H1 (cell line): ENCODE results near the gene GLG1. TPM values are rescaled to one million over a fixed set of nuclear protein-coding genes. Genes with fewer than 3 reads are reported as not detected.

Source experiments
- CTCF ChIA-PET: fragments of 300-600 bp; sonication (Branson Sonifier 250); formaldehyde crosslinking; loops from one replicate; lab custom pipeline; 2021; ENCODE audit not compliant: partially characterized antibody; lab: Charles Lee
- POLR2A ChIA-PET: fragments of 300-600 bp; sonication (Branson Sonifier 250); formaldehyde crosslinking; loops from one replicate; lab custom pipeline; 2021; ENCODE audit warnings: inconsistent platforms; ENCODE audit not compliant: partially characterized antibody; lab: Charles Lee
- DNase-seq, 2 experiments: peaks; one replicate each; pipeline versions ENCODE4 v3.0.0 to v3.0.0-alpha.2; 2010 to 2022; ENCODE audit warnings: low spot score in 2 of 2, low read depth in 1 of 2, mixed read lengths in 1 of 2
- FAIRE-seq: peaks from 2 replicates; lab custom pipeline; 2011; peaks lifted over from hg19 to GRCh38; lab: Jason Lieb, UNC
- H2AFZ ChIP-seq: 2 replicates; pipeline ENCODE4 v1.8.1; 2012; ENCODE audit warnings: low read length, inconsistent platforms
- H2AK5ac ChIP-seq: 2 replicates; pipeline ENCODE4 v1.6.1; 2013; ENCODE audit warnings: low read depth, low read length
- H2BK120ac ChIP-seq: replicated peaks from 2 replicates; pipeline ENCODE3; 2013; ENCODE audit warnings: low read depth, low read length, inconsistent platforms
- H2BK12ac ChIP-seq: 2 replicates; pipeline ENCODE4 v1.6.1; 2013; ENCODE audit warnings: low read depth, low read length
- H2BK15ac ChIP-seq: 2 replicates; pipeline ENCODE4 v1.6.1; 2013; ENCODE audit warnings: low read length
- H2BK20ac ChIP-seq: 2 replicates; pipeline ENCODE4 v1.6.1; 2013; ENCODE audit warnings: low read length
- H2BK5ac ChIP-seq: 2 replicates; pipeline ENCODE4 v1.6.1; 2013; ENCODE audit warnings: low read depth, low read length
- H3K14ac ChIP-seq: 2 replicates; pipeline ENCODE4 v1.6.1; 2013; ENCODE audit warnings: inconsistent platforms; ENCODE audit not compliant: insufficient read length
- H3K18ac ChIP-seq: 2 replicates; pipeline ENCODE4 v1.6.1; 2013; ENCODE audit warnings: low read length; ENCODE audit errors: extremely low read depth
- H3K23ac ChIP-seq: 2 replicates; pipeline ENCODE4 v1.6.1; 2013; ENCODE audit warnings: inconsistent platforms; ENCODE audit not compliant: insufficient read length
- H3K23me2 ChIP-seq: 2 replicates; pipeline ENCODE4 v1.6.1; 2013; ENCODE audit warnings: low read depth, low read length
- H3K27ac ChIP-seq: 2 replicates; pipeline ENCODE4 v1.6.1; 2011; ENCODE audit warnings: low read depth, low read length, inconsistent platforms
- H3K27me3 ChIP-seq, 4 experiments: replicated peaks in 1 of 4; 1 replicate in 1 of 4; 2 replicates in 3 of 4; pipeline versions ENCODE4 v1.6.1 to v1.8.1; 2011 to 2013; ENCODE audit warnings: low read length in 3 of 4, mild to moderate bottlenecking in 3 of 4, inconsistent platforms in 2 of 4, mixed read lengths in 2 of 4, moderate library complexity in 1 of 4; ENCODE audit not compliant: control insufficient read depth in 3 of 4, insufficient read depth in 3 of 4; ENCODE audit errors: extremely low read depth in 1 of 4
- H3K36me3 ChIP-seq, 4 experiments: 2 replicates each; pipeline versions ENCODE4 v1.6.1 to v1.8.1; 2011 to 2013; ENCODE audit warnings: mild to moderate bottlenecking in 4 of 4, low read length in 3 of 4, moderate library complexity in 2 of 4, control low read depth in 1 of 4, inconsistent platforms in 1 of 4; ENCODE audit not compliant: insufficient read depth in 4 of 4, control insufficient read depth in 2 of 4
- H3K4ac ChIP-seq: replicated peaks from 2 replicates; pipeline ENCODE3; 2013; ENCODE audit warnings: low read length, low read depth, mixed read lengths, inconsistent platforms; ENCODE audit not compliant: insufficient read length
- H3K4me1 ChIP-seq, 4 experiments: replicated peaks in 1 of 4; 1 replicate in 1 of 4; 2 replicates in 3 of 4; pipeline versions ENCODE4 v1.6.1 to v1.8.1; 2011 to 2013; ENCODE audit warnings: low read length in 3 of 4, inconsistent platforms in 2 of 4, mixed read lengths in 1 of 4; ENCODE audit not compliant: insufficient read depth in 4 of 4, control insufficient read depth in 3 of 4
- H3K4me2 ChIP-seq, 2 experiments: 2 replicates each; pipeline versions ENCODE4 v1.6.1 to v1.8.1; 2011 to 2013; ENCODE audit warnings: low read depth in 2 of 2, low read length in 2 of 2, control low read depth in 1 of 2, inconsistent platforms in 1 of 2, mild to moderate bottlenecking in 1 of 2; ENCODE audit not compliant: insufficient read depth in 1 of 2
- H3K4me3 ChIP-seq, 4 experiments: fragments of 200-600, 300-600 bp in 1 of 4; sonication (generic), shearing (Covaris generic), sonication (Bioruptor Twin) in 1 of 4; 2 replicates each; pipeline versions ENCODE4 v1.5.1 to v1.8.1; 2011 to 2016; ENCODE audit warnings: low read length in 4 of 4, low read depth in 3 of 4, control low read depth in 2 of 4, inconsistent platforms in 2 of 4, mild to moderate bottlenecking in 2 of 4, mixed read lengths in 1 of 4, moderate library complexity in 1 of 4; ENCODE audit not compliant: insufficient read depth in 2 of 4; ENCODE audit errors: extremely low read depth in 1 of 4
- H3K56ac ChIP-seq: replicated peaks from 2 replicates; pipeline ENCODE3; 2013; ENCODE audit warnings: low read depth, mild to moderate bottlenecking, mixed read lengths, low read length, inconsistent platforms; ENCODE audit not compliant: insufficient read length
- H3K79me1 ChIP-seq: 2 replicates; pipeline ENCODE4 v1.6.1; 2013; ENCODE audit warnings: low read depth, low read length, control low read depth
- H3K79me2 ChIP-seq, 2 experiments: 2 replicates each; pipeline versions ENCODE4 v1.6.1 to v1.8.1; 2012 to 2013; ENCODE audit warnings: low read length in 2 of 2, mild to moderate bottlenecking in 2 of 2, inconsistent platforms in 1 of 2; ENCODE audit not compliant: insufficient read depth in 2 of 2, control insufficient read depth in 1 of 2
- H3K9ac ChIP-seq, 4 experiments: replicated peaks in 1 of 4; 1 replicate in 1 of 4; 2 replicates in 3 of 4; pipeline versions ENCODE4 v1.6.1 to v1.8.1; 2011 to 2013; ENCODE audit warnings: low read depth in 3 of 4, low read length in 3 of 4, control low read depth in 2 of 4, mild to moderate bottlenecking in 2 of 4, moderate library complexity in 2 of 4, inconsistent platforms in 1 of 4; ENCODE audit errors: extremely low read depth in 1 of 4
- H3K9me3 ChIP-seq, 2 experiments: 2 replicates each; pipeline versions ENCODE4 v1.6.1 to v1.8.1; 2012 to 2013; ENCODE audit warnings: mild to moderate bottlenecking in 2 of 2, moderate library complexity in 2 of 2, control low read depth in 1 of 2, inconsistent platforms in 1 of 2, low read depth in 1 of 2, low read length in 1 of 2, mixed read lengths in 1 of 2; ENCODE audit not compliant: insufficient read depth in 2 of 2
- H4K20me1 ChIP-seq, 2 experiments: replicated peaks in 1 of 2; 2 replicates each; pipeline versions ENCODE3 to v1.8.1; 2011 to 2013; ENCODE audit warnings: inconsistent platforms in 2 of 2, low read length in 2 of 2, mild to moderate bottlenecking in 1 of 2; ENCODE audit not compliant: insufficient read depth in 2 of 2, control insufficient read depth in 1 of 2
- H4K5ac ChIP-seq: 2 replicates; pipeline ENCODE4 v1.6.1; 2013; ENCODE audit warnings: low read length, low read depth, mixed read lengths, inconsistent platforms; ENCODE audit not compliant: insufficient read length
- H4K8ac ChIP-seq: 2 replicates; pipeline ENCODE4 v1.8.0; 2013; ENCODE audit warnings: mild to moderate bottlenecking, moderate library complexity, low read length, inconsistent platforms; ENCODE audit not compliant: insufficient read depth; ENCODE audit errors: extremely low read depth
- H4K91ac ChIP-seq: replicated peaks from 2 replicates; pipeline ENCODE3; 2013; ENCODE audit warnings: low read length, mixed read lengths, inconsistent platforms; ENCODE audit not compliant: insufficient read length
- ASH2L ChIP-seq: fragments of 200-600, 300-600 bp; sonication (generic); IDR thresholded peaks from one replicate; pipeline ENCODE4 v1.7.1; 2017; ENCODE audit warnings: low read length
- BCL11A ChIP-seq, 2 experiments: IDR thresholded peaks; one replicate each; pipeline ENCODE4 v1.6.1; 2011; ENCODE audit warnings: low read depth in 2 of 2, low read length in 2 of 2, mild to moderate bottlenecking in 2 of 2
- CHD2 ChIP-seq: IDR thresholded peaks from 2 replicates; pipeline ENCODE4 v1.6.1; 2012; ENCODE audit warnings: low read length, improper control_type of control experiment
- EGR1 ChIP-seq: IDR thresholded peaks from 2 replicates; pipeline ENCODE4 v1.6.1; 2011; ENCODE audit warnings: low read depth, low read length, borderline replicate concordance
- FOSL1 ChIP-seq: IDR thresholded peaks from 2 replicates; pipeline ENCODE4 v1.6.1; 2011; ENCODE audit warnings: mild to moderate bottlenecking, low read depth, low read length, moderate library complexity; ENCODE audit not compliant: insufficient read depth
- POLR2A ChIP-seq, 2 experiments: IDR thresholded peaks; 1 replicate in 1 of 2; 2 replicates in 1 of 2; pipeline ENCODE4 v1.6.1; 2011; ENCODE audit warnings: low read depth in 2 of 2, low read length in 2 of 2, mild to moderate bottlenecking in 2 of 2; ENCODE audit errors: control extremely low read depth in 1 of 2
- RBBP5 ChIP-seq: IDR thresholded peaks from 2 replicates; pipeline ENCODE4 v1.7.1; 2012; ENCODE audit warnings: low read depth, mild to moderate bottlenecking, inconsistent platforms, low read length, moderate library complexity, borderline replicate concordance
- RNF2 ChIP-seq: fragments of 200-900, 300-1000 bp; sonication (generic); IDR thresholded peaks from 2 replicates; pipeline ENCODE4 v1.7.1; 2016; ENCODE audit warnings: borderline replicate concordance, low read depth, mild to moderate bottlenecking, antibody characterized with exemption, low read length; ENCODE audit not compliant: poor library complexity, severe bottlenecking; ENCODE audit errors: missing control alignments
- SP4 ChIP-seq: IDR thresholded peaks from 2 replicates; pipeline ENCODE4 v1.6.1; 2012; ENCODE audit warnings: low read length, inconsistent platforms
- SUZ12 ChIP-seq: fragments of 200-600 bp; sonication (generic); IDR thresholded peaks from 2 replicates; pipeline ENCODE4 v1.6.1; 2012; ENCODE audit warnings: mild to moderate bottlenecking, inconsistent platforms, low read length, moderate library complexity, mixed read lengths
- TCF12 ChIP-seq: IDR thresholded peaks from 2 replicates; pipeline ENCODE4 v1.6.1; 2011; ENCODE audit warnings: low read depth, mild to moderate bottlenecking, low read length
- WGBS, 2 experiments: shearing (Covaris generic) in 1 of 2; methylation state at CpG; one replicate each; pipeline versions ENCODE4 v1.1.6 to v1.1.7; 2013 to 2015; ENCODE audit warnings: low lambda C conversion rate in 2 of 2, mixed read lengths in 2 of 2, inconsistent platforms in 1 of 2, low coverage in 1 of 2, missing lambda C conversion rate in 1 of 2; ENCODE audit not compliant: insufficient replicate concordance in 2 of 2, insufficient coverage in 1 of 2, insufficient read length in 1 of 2; ENCODE audit errors: extremely low coverage in 1 of 2, missing lambda C conversion rate in 1 of 2; 5-methylcytosine and 5-hydroxymethylcytosine counted together
- polyA plus RNA-seq, 7 experiments: library from polyadenylated mRNA; depleted of rRNA in 3 of 7; stranded (reverse) in 5 of 7; unstranded in 2 of 7; fragments of >200 nt in 5 of 7; fragments of 200-250 nt in 2 of 7; gene quantifications; 1 replicate in 5 of 7; 2 replicates in 1 of 7; 4 replicates in 1 of 7; pipeline versions ENCODE4 v1.2.1 to v1.2.3, GENCODE V29; 2011 to 2013; ENCODE audit warnings: missing spikeins in 2 of 7, mixed read lengths in 2 of 7
- total RNA-seq: library from RNA; stranded (reverse); fragmentation: NEBNext Ultra II Directional; extraction: Animal tissue kit (Norgen Biotek cat#: 25700); gene quantifications from 2 replicates; pipeline ENCODE4 v1.2.1, GENCODE V29; 2021
- TF ChIP-seq, protein P1 (sequence below): IDR thresholded peaks from 2 replicates; pipeline ENCODE4 v1.6.1; 2012; ENCODE audit warnings: inconsistent platforms
- TF ChIP-seq, protein P2 (sequence below): IDR thresholded peaks from 2 replicates; pipeline ENCODE4 v1.6.1; 2012; ENCODE audit warnings: low read length, inconsistent platforms

GLG1 gene
- total and polyA plus RNA-seq, 2 of the 8 experiments (the other 6 are each of a cell fraction or from before 2014, with no cell fraction given) = 53.4 to 139 TPM

- H3K9me3 ChIP-seq = no peaks in the 10 kb centered on the region
- H3K23ac ChIP-seq = no peak overlapping the region
- no peak overlapping the region for H3K18ac ChIP-seq
- WGBS, 2 experiments = 88% methylated on average over 5 of the region's 5 CpGs; no CpG with 5 or more reads in 1 of the 2 experiments
- H3K9ac ChIP-seq = no peak overlapping the region
- H3K27ac ChIP-seq = no peak overlapping the region
- ChIA-PET CTCF (interaction anchor here (0.9 kb wide), 1 partner anchor 1614 kb away, joined by 3 read pairs; no protein-coding TSS in a partner anchor), POLR2A (interaction anchor here (0.9 kb wide), 1 partner anchor 82 kb away, joined by 3 read pairs; no protein-coding TSS in a partner anchor)
- no peak overlapping the region for H2AFZ ChIP-seq
- H2AK5ac ChIP-seq = no peak overlapping the region
- DNase-seq = no peak
- H4K20me1 ChIP-seq = no peaks in the 10 kb centered on the region
- H2BK15ac ChIP-seq = no peak overlapping the region
- no peak overlapping the region for H2BK20ac ChIP-seq
- H3K36me3 ChIP-seq = peaks cover 3 to 29% (median 18%) of the 10 kb centered on the region in 4 experiments; a peak in 7 of 8 replicates
- no peak overlapping the region for H4K91ac ChIP-seq
- no peak overlapping the region for H4K8ac ChIP-seq
- H3K4me3 ChIP-seq = no peak overlapping the region
- FAIRE-seq = no peak
- H3K4me2 ChIP-seq = no peak overlapping the region
- H3K79me1 ChIP-seq = no peaks in the 10 kb centered on the region
- no peaks in the 10 kb centered on the region for H3K79me2 ChIP-seq
- H2BK12ac ChIP-seq = no peak overlapping the region
- H3K27me3 ChIP-seq = no peaks in the 10 kb centered on the region
- H2BK5ac ChIP-seq = no peak overlapping the region
- no peak overlapping the region for H2BK120ac ChIP-seq
- H3K56ac ChIP-seq = no peak overlapping the region
- H3K23me2 ChIP-seq = no peaks in the 10 kb centered on the region
- no peak overlapping the region for H3K14ac ChIP-seq
- no peak overlapping the region for H3K4ac ChIP-seq
- no peaks in the 10 kb centered on the region for H3K4me1 ChIP-seq
- no peak overlapping the region for H4K5ac ChIP-seq
- TF ChIP-seq, protein P1, sequence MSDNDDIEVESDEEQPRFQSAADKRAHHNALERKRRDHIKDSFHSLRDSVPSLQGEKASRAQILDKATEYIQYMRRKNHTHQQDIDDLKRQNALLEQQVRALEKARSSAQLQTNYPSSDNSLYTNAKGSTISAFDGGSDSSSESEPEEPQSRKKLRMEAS = no peak
- no peak for TF ChIP-seq POLR2A (IDR thresholded peaks at IDR 0.05; ENCODE audit: control extremely low read depth in 1 of 2, low read depth in 2 of 2, low read length in 2 of 2)
- TF ChIP-seq, protein P2, sequence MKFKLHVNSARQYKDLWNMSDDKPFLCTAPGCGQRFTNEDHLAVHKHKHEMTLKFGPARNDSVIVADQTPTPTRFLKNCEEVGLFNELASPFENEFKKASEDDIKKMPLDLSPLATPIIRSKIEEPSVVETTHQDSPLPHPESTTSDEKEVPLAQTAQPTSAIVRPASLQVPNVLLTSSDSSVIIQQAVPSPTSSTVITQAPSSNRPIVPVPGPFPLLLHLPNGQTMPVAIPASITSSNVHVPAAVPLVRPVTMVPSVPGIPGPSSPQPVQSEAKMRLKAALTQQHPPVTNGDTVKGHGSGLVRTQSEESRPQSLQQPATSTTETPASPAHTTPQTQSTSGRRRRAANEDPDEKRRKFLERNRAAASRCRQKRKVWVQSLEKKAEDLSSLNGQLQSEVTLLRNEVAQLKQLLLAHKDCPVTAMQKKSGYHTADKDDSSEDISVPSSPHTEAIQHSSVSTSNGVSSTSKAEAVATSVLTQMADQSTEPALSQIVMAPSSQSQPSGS = no peak
- no peak for TF ChIP-seq BCL11A (IDR thresholded peaks at IDR 0.05; ENCODE audit: low read depth in 2 of 2, low read length in 2 of 2)
- TF ChIP-seq FOSL1 = no peak
- TF ChIP-seq ASH2L = no peak
- no peak for TF ChIP-seq EGR1
- no peak for TF ChIP-seq RBBP5
- TF ChIP-seq CHD2 = no peak
- no peak for TF ChIP-seq RNF2
- no peak for TF ChIP-seq SUZ12
- TF ChIP-seq TCF12 = no peak
- no peak for TF ChIP-seq SP4
Measured at GRCh38 chr16:74449470-74449869, 157.4 kb downstream of the GLG1 start.
